Measurements from ENCODE around the gene IL11. TPM values are rescaled to one million over a fixed set of nuclear protein-coding genes. Genes with fewer than 3 reads are reported as not detected.

Gene IL11
- total and polyA plus RNA-seq, 2 of the 13 experiments (the other 11 are each of a cell fraction or from before 2014, with no cell fraction given) = 2.5 to 2.9 TPM

DNA sequence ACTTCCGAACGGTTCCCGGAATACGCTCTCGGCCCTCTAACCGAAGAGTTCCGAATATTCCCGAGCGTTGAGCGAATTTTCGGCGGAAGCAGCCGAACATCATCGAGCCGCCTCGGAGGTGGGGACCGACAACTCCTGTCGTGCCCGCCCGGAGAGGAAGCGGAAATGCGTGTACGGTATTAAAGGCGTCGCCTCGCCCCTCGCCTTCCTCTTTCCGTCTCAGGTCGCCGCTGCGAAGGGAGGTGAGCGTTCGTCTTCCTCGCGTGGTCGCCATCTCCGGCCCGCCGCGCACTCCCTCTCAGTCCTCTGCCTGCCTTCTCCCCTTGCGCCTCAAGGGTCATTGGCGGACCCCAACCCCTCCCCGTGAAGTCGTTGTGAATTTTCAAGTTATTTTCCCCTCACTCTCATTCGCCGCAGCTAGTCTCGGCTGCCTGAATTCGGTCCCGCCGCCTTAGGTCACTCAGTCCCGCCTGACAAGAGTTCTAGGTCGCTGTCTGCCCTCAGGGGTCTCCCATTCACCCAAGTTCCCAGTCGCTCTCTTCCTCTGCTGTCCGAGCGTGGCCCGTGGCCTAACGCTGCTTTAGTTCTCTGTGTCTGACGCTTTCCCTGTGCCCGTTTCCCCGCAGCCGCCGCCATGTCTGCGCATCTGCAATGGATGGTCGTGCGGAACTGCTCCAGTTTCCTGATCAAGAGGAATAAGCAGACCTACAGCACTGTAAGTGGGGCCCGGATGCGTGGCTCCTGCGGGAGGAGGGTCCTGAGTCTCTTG lies 15.6 kb upstream of the IL11 start, which contains the start of gene RPL28 (continued):
- TF ChIP-seq BCL3 (CRISPR knock-in tag; IDR thresholded peaks at IDR 0.05) (0 out of 2 replicates have a peak, but pooled peaks have one; percentile 49), HIC2 (CRISPR knock-in tag; IDR thresholded peaks at IDR 0.05; ENCODE audit: low read depth) (no peak), ZNF260 (CRISPR knock-in tag; IDR thresholded peaks at IDR 0.05; ENCODE audit: borderline replicate concordance, low read depth) (no peak), ZNF546 (CRISPR knock-in tag; conservative IDR thresholded peaks at IDR 0.05) (no peak), SATB2 (CRISPR knock-in tag; IDR thresholded peaks at IDR 0.05) (peak; percentile 89), CCDC6 (CRISPR knock-in tag; IDR thresholded peaks at IDR 0.05) (peak; percentile 78; the same call in 1 of the 2 replicates), ASH2L (IDR thresholded peaks at IDR 0.05; ENCODE audit: insufficient read length, low read depth, low read length) (peak; percentile 15), ISL2 (CRISPR knock-in tag; IDR thresholded peaks at IDR 0.05) (no peak; the same call in 1 of the 2 replicates), RFXAP (CRISPR knock-in tag; IDR thresholded peaks at IDR 0.05; ENCODE audit: borderline replicate concordance) (peak; percentile 32; the same call in 1 of the 2 replicates), ZNF326 (CRISPR knock-in tag; IDR thresholded peaks at IDR 0.05; ENCODE audit: borderline replicate concordance) (no peak), MYNN (CRISPR knock-in tag; IDR thresholded peaks at IDR 0.05; ENCODE audit: low read depth) (no peak), ZNF121 (CRISPR knock-in tag; IDR thresholded peaks at IDR 0.05) (no peak), IKZF5 (CRISPR knock-in tag; IDR thresholded peaks at IDR 0.05) (peak; percentile 70; the same call in 1 of the 2 replicates), HMGA1 (CRISPR knock-in tag; conservative IDR thresholded peaks at IDR 0.05) (no peak), DPF2 (CRISPR knock-in tag; IDR thresholded peaks at IDR 0.05; ENCODE audit: borderline replicate concordance, low read depth) (no peak), POLR2A (IDR thresholded peaks at IDR 0.05; ENCODE audit: insufficient read depth in 1 of 2, low read depth in 2 of 2, low read length in 2 of 2) (peak; percentile 99 to 100), KLF13 (CRISPR knock-in tag; IDR thresholded peaks at IDR 0.05) (0 out of 2 replicates have a peak, but pooled peaks have one; percentile 83), ZNF782 (CRISPR knock-in tag; IDR thresholded peaks at IDR 0.05; ENCODE audit: borderline replicate concordance) (peak; percentile 79; the same call in 1 of the 2 replicates), POLR2G (IDR thresholded peaks at IDR 0.05; ENCODE audit: low read depth, low read length) (peak; percentile 99), BATF2 (CRISPR knock-in tag; IDR thresholded peaks at IDR 0.05) (no peak), ZNF234 (CRISPR knock-in tag; conservative IDR thresholded peaks at IDR 0.05) (no peak), KMT2B (CRISPR knock-in tag; IDR thresholded peaks at IDR 0.05) (peak; percentile 25; the same call in 1 of the 2 replicates), SYNCRIP (IDR thresholded peaks at IDR 0.05; ENCODE audit: insufficient read depth, low read depth, low read length) (no peak), E2F2 (CRISPR knock-in tag; IDR thresholded peaks at IDR 0.05; ENCODE audit: borderline replicate concordance) (no peak)
